ENCODE measurements around the gene CCDC121.
"Not testable (repeated sequence)": the region's sequence is repeated elsewhere in the genome, so short reads cannot be mapped to it uniquely, and the experiment has no call there.

Gene CCDC121

GRCh38 chr2:27634291-27634690 lies 5.5 kb upstream of the CCDC121 start:
- DNase-seq: no peak

GRCh38 chr2:27630257-27630656 lies 1.4 kb upstream of the CCDC121 start:
- DNase-seq: not testable (repeated sequence)

GRCh38 chr2:27627963-27628766 lies 647 bp downstream of the CCDC121 start:
- peak; percentile 48 for DNase-seq

DNA sequence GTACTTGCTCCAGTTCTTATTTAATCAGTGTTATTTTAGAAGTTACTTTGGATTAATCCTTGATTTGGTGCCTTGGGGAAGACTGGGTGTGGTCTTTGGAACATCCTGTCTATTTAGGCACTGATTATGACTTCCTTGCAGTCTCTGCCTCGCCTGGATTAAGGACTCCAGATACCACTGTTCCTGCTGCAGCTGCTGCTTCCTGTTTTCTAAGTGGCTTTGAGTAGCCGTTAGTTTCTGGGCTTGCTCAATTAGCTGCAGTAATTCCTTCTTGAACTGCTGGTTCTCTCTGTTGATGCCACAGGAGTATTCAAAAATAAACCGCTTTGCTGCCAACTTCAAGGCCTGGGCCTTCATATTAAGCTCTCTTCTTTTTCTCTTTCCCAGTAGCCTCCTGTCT lies 1.9 kb downstream of the CCDC121 start:
- peak; percentile 88 for DNase-seq

GRCh38 chr2:27626323-27626722 lies 2.5 kb downstream of the CCDC121 start:
- DNase-seq: not testable (repeated sequence)

GRCh38 chr2:27624943-27625342 lies 3.9 kb downstream of the CCDC121 start:
- DNase-seq: no peak

DNA sequence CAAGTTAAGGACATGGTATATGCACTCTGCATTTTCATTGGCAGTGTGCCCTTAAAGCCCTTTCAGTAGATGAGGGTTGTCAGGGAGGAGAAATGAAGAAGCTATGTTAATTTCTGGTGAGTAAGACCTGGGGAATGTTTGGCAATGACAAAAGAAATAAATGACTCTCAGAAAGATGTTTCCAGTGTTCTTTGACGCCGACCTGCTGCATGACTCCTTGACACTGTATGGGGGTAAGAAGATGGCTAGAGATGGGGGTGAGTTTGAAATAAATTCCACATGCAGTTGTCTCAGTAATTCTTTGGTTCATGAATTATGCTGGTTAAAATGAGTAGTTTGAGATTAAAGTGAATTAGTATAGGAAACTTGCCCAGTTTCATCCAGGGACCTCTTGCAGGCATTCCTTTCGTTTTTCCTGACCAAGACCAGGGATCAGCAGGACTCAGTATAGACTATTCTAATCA lies 5.9 kb downstream of the CCDC121 start:
- no peak for DNase-seq

- peak; percentile 8 for DNase-seq
Measured at GRCh38 chr2:27621524-27621923, 7.3 kb downstream of the CCDC121 start.

- DNase-seq: peak; percentile 2
Measured at GRCh38 chr2:27615316-27615715, 13.5 kb downstream of the CCDC121 start.

GRCh38 chr2:27613985-27614384 lies 14.8 kb downstream of the CCDC121 start:
- no peak for DNase-seq

GRCh38 chr2:27606611-27607010 lies 22.2 kb downstream of the CCDC121 start:
- DNase-seq: no peak

DNA sequence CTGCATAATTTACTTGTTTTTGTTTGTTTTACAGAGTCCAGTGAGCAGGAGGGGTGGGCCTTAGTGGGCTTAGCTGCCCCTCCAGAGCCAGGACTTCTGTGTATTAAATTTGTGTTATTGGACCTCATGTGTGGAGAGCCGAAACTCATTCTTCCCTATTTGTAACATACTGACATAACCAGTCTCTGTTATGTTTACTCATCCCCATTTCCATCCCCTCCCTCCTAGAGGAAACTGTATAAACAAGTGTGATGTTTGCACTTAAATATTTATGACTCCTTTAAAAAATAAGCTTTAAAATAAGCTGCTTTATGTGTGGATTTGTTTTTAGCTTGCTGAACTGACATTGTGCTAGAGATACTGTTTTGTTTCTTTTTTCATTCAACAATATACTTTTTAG lies 32.2 kb downstream of the CCDC121 start:
- DNase-seq: no peak

- DNase-seq: not testable (repeated sequence)
Measured at GRCh38 chr2:27595412-27595811, 33.4 kb downstream of the CCDC121 start.

GRCh38 chr2:27594020-27594703 lies 34.6 kb downstream of the CCDC121 start:
- not testable (repeated sequence) for DNase-seq

DNA sequence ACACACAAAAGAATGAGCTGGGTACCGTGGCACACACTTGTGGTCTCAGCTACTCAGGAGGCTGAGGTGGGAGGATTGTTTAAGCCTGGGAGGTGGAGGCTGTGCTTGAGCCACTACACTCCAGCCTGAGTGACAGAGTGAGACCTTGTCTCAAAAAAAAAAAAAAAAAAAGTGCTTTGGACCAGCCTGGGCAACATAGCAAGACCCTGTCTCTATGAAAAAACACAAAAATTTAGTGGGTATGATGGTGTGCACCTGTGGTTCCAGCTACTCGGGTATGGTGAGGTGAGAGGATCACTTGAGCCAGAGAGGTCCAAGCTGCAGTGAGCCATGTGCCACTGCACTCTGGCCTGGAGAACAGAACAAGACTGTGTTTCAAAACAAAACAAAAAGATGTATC lies 35.6 kb downstream of the CCDC121 start:
- DNase-seq: no peak

DNA sequence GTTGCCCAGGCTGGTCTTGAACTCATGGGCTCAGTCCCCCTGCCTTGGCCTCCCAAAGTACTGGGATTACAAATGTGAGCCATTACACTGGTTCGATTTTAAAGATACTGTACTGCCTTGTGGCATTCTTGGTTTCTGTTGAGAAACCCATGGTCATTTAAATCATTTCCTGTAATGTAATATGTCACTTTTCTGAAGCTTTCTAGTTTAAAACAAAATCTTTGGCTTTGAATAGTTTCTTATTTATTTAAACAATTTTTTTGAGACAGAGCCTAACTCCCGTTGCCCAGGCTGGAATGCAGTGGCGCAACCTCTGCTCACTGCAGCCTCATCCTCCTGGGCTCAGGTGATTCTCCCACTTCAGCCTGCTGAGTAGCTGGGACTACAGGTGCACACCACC lies 37.1 kb downstream of the CCDC121 start:
- no peak for DNase-seq

- DNase-seq: no peak
Measured at GRCh38 chr2:27588308-27588707, 40.5 kb downstream of the CCDC121 start.

- DNase-seq: no peak
Measured at GRCh38 chr2:27587025-27587424, 41.8 kb downstream of the CCDC121 start.

- peak; percentile 3 for DNase-seq
Measured at GRCh38 chr2:27584597-27584996, 44.2 kb downstream of the CCDC121 start.

GRCh38 chr2:27583390-27583915 lies 45.4 kb downstream of the CCDC121 start:
- peak; percentile 36 for DNase-seq

DNA sequence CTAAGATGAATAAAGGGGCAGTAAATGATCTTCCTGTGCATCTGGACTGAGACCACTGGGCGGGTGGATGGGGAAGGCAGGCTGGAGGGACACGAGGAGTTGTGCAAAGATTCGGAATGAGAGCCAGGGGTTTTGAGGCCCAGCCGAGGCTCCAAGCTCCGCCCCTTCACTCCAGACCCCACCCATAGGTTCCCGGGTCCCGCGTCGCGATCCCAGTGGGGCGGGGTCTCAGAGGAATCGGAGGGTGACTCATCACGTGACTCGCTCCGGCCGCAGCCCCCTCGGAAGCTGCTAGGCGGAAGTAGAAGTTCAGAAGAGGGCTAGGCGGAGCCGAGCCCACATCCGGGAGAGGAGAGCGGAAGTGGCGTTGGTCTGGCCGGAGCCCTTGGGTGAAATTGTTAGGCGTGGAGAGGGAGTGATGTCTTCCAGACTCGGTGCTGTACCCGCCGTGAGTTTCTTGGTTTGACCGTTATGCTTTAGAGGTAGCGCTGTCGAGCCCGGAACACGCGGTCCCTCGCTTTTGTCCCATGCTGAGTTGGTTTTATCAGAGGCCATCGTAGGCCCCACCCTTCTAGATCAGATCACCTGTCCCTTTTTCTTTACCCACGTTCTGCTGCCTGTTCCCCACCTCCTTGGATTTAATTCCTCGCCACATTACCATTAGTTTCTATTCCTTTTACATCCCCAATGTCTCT lies 46.0 kb downstream of the CCDC121 start, which contains the start of gene ZNF512:
TSS of gene ZNF512 (plus strand) at position 348 of the 695 bp plus-strand sequence. CDS start at position 419, 71 bp downstream.
- DNase-seq: peak; percentile 99

GRCh38 chr2:27582129-27582694 lies 46.6 kb downstream of the CCDC121 start:
- no peak for DNase-seq
